RWPE2 (cell line): Measurements from ENCODE around the gene ZNF236.

Source experiments
- ATAC-seq: fragments of 200-7000 bp; cut with Tn5 transposase; 3 replicates; pipeline ENCODE4 v1.9.1; 2021; ENCODE audit warnings: low read depth
- DNase-seq: peaks from one replicate; pipeline ENCODE4 v3.0.0-alpha.2; 2020; ENCODE audit warnings: low spot score
- H3K27ac ChIP-seq: fragments of 450-650 bp; 2 replicates; pipeline ENCODE4 v1.5.1; 2017; ENCODE audit warnings: mild to moderate bottlenecking; ENCODE audit not compliant: poor library complexity, severe bottlenecking
- H3K27me3 ChIP-seq: fragments of 250-450 bp; sonication (Bioruptor Pico); 2 replicates; pipeline ENCODE4 v1.5.1; 2021; ENCODE audit warnings: mild to moderate bottlenecking, moderate library complexity; ENCODE audit not compliant: insufficient read depth, poor library complexity, severe bottlenecking
- H3K36me3 ChIP-seq: fragments of 250-450 bp; sonication (Bioruptor Pico); 2 replicates; pipeline ENCODE4 v1.5.1; 2020; ENCODE audit warnings: low read depth, mild to moderate bottlenecking, moderate library complexity
- H3K4me1 ChIP-seq: fragments of 250-450 bp; sonication (Bioruptor Pico); 2 replicates; pipeline ENCODE4 v1.5.1; 2021; ENCODE audit warnings: mild to moderate bottlenecking, moderate library complexity; ENCODE audit not compliant: insufficient read depth, poor library complexity, severe bottlenecking
- H3K4me3 ChIP-seq: fragments of 250-450 bp; sonication (Bioruptor Pico); 2 replicates; pipeline ENCODE4 v1.5.1; 2021; ENCODE audit warnings: mild to moderate bottlenecking, moderate library complexity; ENCODE audit not compliant: severe bottlenecking
- H3K9me3 ChIP-seq: fragments of 250-450 bp; sonication (Bioruptor Pico); 2 replicates; pipeline ENCODE4 v1.5.1; 2021; ENCODE audit warnings: mild to moderate bottlenecking, moderate library complexity; ENCODE audit not compliant: severe bottlenecking
- TF ChIP-seq, protein P1 (sequence below): fragments of 450-650 bp; IDR thresholded peaks from one replicate; pipeline ENCODE4 v1.5.1; 2017; ENCODE audit warnings: mild to moderate bottlenecking, moderate library complexity; ENCODE audit not compliant: poor library complexity, severe bottlenecking

Gene ZNF236

DNA sequence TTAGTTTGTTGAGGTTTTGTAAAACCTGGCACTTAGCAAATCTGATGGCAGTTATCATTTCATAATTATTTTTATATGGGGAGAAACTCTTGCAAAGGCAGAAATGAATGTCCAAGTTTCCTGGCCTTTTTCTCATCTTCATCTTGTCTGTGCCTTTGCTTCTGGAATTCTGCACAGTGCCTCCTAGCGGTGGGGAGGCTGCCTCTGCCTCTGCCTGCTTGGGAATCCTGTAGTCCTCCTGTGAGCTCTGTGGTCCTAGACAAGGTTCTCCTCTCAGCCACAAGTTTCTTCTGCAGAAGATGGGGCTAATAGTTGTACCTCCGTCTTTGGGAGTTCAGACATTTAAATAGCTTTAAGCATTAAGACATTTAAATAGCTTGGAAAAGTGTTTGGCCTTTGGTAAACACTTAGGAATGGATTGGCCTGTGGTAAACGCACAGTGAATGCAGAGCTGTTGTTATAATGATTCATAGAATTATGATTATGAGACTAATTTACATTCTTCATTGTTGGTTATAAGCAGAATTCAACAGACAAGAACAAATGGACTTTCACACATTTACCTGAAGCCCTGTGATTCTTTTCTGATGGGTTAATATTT lies 101.2 kb downstream of the ZNF236 start:
- TF ChIP-seq, protein P1, sequence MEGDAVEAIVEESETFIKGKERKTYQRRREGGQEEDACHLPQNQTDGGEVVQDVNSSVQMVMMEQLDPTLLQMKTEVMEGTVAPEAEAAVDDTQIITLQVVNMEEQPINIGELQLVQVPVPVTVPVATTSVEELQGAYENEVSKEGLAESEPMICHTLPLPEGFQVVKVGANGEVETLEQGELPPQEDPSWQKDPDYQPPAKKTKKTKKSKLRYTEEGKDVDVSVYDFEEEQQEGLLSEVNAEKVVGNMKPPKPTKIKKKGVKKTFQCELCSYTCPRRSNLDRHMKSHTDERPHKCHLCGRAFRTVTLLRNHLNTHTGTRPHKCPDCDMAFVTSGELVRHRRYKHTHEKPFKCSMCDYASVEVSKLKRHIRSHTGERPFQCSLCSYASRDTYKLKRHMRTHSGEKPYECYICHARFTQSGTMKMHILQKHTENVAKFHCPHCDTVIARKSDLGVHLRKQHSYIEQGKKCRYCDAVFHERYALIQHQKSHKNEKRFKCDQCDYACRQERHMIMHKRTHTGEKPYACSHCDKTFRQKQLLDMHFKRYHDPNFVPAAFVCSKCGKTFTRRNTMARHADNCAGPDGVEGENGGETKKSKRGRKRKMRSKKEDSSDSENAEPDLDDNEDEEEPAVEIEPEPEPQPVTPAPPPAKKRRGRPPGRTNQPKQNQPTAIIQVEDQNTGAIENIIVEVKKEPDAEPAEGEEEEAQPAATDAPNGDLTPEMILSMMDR = peak; percentile 58
- ATAC-seq (no peak; the same call in 2 of the 3 replicates), DNase-seq (no peak)
- H3K27ac ChIP-seq = no peak overlapping the region
- H3K9me3 ChIP-seq = no peaks in the 10 kb centered on the region
- H3K36me3 ChIP-seq = peaks cover 78% of the 10 kb centered on the region
- H3K4me3 ChIP-seq = no peak overlapping the region
- H3K27me3 ChIP-seq = no peaks in the 10 kb centered on the region
- H3K4me1 ChIP-seq = no peaks in the 10 kb centered on the region

DNA sequence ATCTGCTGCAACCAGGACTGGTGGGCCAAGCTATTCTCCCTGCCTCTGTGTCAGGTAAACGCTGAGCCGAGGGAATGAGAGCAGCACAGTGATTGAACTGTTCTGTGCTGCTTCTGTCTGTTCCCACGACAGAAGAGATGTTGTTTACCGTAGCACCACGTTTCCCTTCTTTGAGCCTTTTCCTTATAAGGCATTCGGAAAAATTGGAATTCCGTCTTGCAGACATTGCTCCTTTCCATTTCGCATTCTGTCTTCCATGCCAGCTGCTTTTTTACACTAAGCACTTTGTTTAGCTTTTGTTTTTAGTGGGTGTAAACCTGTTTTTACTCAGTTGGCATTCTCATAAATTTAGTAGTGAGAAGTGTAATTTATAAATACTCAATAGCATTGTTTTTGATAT lies 103.1 kb downstream of the ZNF236 start:
- no peak overlapping the region for H3K4me3 ChIP-seq
- H3K36me3 ChIP-seq = peaks cover 70% of the 10 kb centered on the region
- TF ChIP-seq, protein P1 = no peak
- no peaks in the 10 kb centered on the region for H3K27me3 ChIP-seq
- ATAC-seq (no peak), DNase-seq (no peak)
- no peak overlapping the region for H3K27ac ChIP-seq
- H3K4me1 ChIP-seq = no peaks in the 10 kb centered on the region
- H3K9me3 ChIP-seq = no peaks in the 10 kb centered on the region

DNA sequence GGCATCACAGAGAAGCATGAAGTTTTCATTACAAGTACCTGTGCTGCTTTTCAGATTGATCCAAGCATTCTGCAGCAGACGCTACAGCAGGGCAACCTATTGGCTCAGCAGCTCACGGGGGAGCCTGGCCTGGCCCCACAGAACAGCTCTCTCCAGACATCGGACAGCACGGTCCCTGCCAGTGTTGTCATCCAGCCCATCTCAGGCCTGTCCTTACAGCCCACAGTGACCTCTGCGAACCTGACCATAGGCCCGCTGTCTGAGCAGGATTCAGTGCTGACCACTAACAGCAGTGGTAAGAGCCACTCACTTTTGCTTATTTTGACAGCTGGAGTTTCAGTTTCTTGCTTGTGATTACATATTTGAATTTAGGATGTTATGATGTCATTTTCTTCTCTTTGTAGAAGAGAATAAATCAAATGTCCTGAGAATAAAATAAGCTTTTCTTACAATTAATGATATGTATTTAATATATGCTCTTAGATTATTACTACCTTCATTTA lies 104.9 kb downstream of the ZNF236 start:
- no peaks in the 10 kb centered on the region for H3K4me1 ChIP-seq
- ATAC-seq (no peak), DNase-seq (no peak)
- H3K27me3 ChIP-seq = no peaks in the 10 kb centered on the region
- TF ChIP-seq, protein P1 = no peak
- peaks cover 68% of the 10 kb centered on the region for H3K36me3 ChIP-seq
- no peak overlapping the region for H3K4me3 ChIP-seq
- H3K27ac ChIP-seq = no peak overlapping the region
- H3K9me3 ChIP-seq = no peaks in the 10 kb centered on the region

GRCh38 chr18:76928179-76928868 lies 106.0 kb downstream of the ZNF236 start:
- H3K9me3 ChIP-seq = no peaks in the 10 kb centered on the region
- DNase-seq (no peak), ATAC-seq (no peak)
- H3K27ac ChIP-seq = no peak overlapping the region
- no peaks in the 10 kb centered on the region for H3K27me3 ChIP-seq
- H3K4me1 ChIP-seq = no peaks in the 10 kb centered on the region
- H3K36me3 ChIP-seq = peaks cover 65% of the 10 kb centered on the region
- H3K4me3 ChIP-seq = no peak overlapping the region
- TF ChIP-seq, protein P1 = no peak

DNA sequence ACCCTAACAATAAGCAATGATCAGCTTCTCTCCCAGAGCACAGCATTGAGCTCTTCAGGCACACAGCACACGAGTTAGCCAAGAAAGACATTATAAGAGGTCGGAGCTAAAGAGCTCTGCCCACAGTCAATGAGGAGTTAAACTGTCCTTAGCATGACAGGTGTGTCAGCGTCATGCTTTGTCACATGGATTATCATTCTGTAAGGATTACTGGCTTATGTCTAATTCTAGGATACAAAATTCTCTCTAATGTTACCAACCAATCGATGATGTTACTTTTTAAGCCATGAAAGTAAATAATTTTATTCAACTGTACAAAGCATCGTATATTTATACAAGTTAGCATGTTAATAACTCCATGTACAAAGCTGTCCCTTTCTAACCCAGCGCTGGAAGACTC lies 108.8 kb downstream of the ZNF236 start:
- no peak overlapping the region for H3K27ac ChIP-seq
- H3K4me1 ChIP-seq = no peaks in the 10 kb centered on the region
- TF ChIP-seq, protein P1 = no peak
- peaks cover 48% of the 10 kb centered on the region for H3K36me3 ChIP-seq
- no peaks in the 10 kb centered on the region for H3K27me3 ChIP-seq
- no peaks in the 10 kb centered on the region for H3K9me3 ChIP-seq
- H3K4me3 ChIP-seq = no peak overlapping the region
- no peak for ATAC-seq
- no peak for DNase-seq
